Measurements from ENCODE around the gene SLC35C1.

SLC35C1 gene

DNA sequence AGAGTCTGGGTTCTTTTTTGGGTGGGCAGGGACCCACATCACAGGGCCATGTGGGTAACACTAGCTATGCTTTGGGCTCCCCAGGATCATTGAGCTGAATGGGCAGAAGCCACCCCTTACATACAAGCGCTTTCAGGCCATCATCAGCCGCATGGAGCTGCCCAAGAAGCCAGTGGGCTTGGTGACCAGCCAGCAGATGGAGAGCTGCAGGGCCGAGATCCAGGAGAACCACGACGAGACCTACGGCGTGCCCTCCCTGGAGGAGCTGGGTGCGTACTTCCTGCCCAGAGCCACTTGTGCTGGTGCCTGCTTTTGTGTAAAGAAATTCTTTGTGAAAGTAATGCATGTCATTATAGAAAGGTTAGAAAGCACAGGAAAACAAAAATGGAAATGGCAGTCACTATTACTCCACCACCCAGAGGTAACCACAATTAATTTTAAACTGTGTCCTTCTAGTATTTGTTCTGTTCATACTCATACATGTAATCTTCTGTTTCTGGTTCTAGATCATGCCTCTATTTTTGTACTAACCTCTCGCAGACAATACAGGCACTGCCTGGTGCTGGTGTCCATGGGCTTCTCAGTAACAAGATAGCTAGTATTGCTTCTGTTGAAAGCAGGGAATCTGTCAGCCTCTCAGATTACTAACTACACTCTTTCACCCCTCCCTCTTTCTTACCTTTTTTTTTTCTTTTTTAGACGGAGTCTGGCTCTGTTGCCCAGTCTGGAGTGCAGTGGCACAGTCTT is 56.0 kb downstream of the SLC35C1 start:
- no peak overlapping the region for H3K27ac ChIP-seq
- H3K4me1 ChIP-seq: no peaks in the 10 kb centered on the region
- no peak overlapping the region for H3K9ac ChIP-seq
- no peaks in the 10 kb centered on the region for H3K9me3 ChIP-seq
- no peaks in the 10 kb centered on the region for H3K27me3 ChIP-seq
- H3K36me3 ChIP-seq: peaks cover 99% of the 10 kb centered on the region
- no peak overlapping the region for H3K4me2 ChIP-seq
- no peak for TF ChIP-seq Cebpa-rat (IDR thresholded peaks at IDR 0.05)
- no peak overlapping the region for H3K4me3 ChIP-seq
- peaks cover 50% of the 10 kb centered on the region for H4K20me1 ChIP-seq

All from BLaER1 (cell line).